Skeletal muscle satellite cell (primary cell): ENCODE data around the gene ORMDL2.
"Not testable (repeated sequence)": the region's sequence is repeated elsewhere in the genome, so short reads cannot be mapped to it uniquely, and the experiment has no call there.

Experiments
- H3K27me3 ChIP-seq: 2 replicates; pipeline ENCODE4 v1.7.0; 2013; ENCODE audit warnings: low read length; ENCODE audit not compliant: control insufficient read depth, insufficient read depth
- H3K36me3 ChIP-seq: 2 replicates; pipeline ENCODE4 v1.7.0; 2013; ENCODE audit warnings: mild to moderate bottlenecking, control low read depth, low read length; ENCODE audit not compliant: insufficient read depth
- H3K4me1 ChIP-seq: 2 replicates; pipeline ENCODE4 v1.7.0; 2013; ENCODE audit warnings: low read length; ENCODE audit not compliant: control insufficient read depth, insufficient read depth
- H3K4me2 ChIP-seq: 2 replicates; pipeline ENCODE4 v1.7.0; 2013; ENCODE audit warnings: mild to moderate bottlenecking, low read length
- H3K4me3 ChIP-seq: 2 replicates; pipeline ENCODE4 v1.7.0; 2013; ENCODE audit warnings: low read length
- H3K9ac ChIP-seq: 2 replicates; pipeline ENCODE4 v1.7.0; 2013; ENCODE audit warnings: mild to moderate bottlenecking, low read depth, low read length, moderate library complexity
- H3K9me3 ChIP-seq: replicated peaks from 2 replicates; pipeline ENCODE4 v1.7.0; 2013; ENCODE audit warnings: mild to moderate bottlenecking, control low read depth, low read length

Gene ORMDL2

GRCh38 chr12:55829967-55830600 lies 12.2 kb downstream of the ORMDL2 start:
- Histone ChIP-seq H3K9me3 (no peaks in the 10 kb centered on the region), H3K36me3 (peaks cover 23% of the 10 kb centered on the region), H3K9ac (peak overlapping the region; percentile 97), H3K4me3 (peak overlapping the region; percentile 83), H3K4me2 (peak overlapping the region; percentile 100), H3K27me3 (no peaks in the 10 kb centered on the region), H3K4me1 (peaks cover 40% of the 10 kb centered on the region)

- H3K36me3 ChIP-seq = peaks cover 21% of the 10 kb centered on the region
- H3K9ac ChIP-seq = peak overlapping the region; percentile 97
- H3K4me1 ChIP-seq = peaks cover 36% of the 10 kb centered on the region
- H3K4me3 ChIP-seq = peak overlapping the region; percentile 83
- H3K27me3 ChIP-seq = no peaks in the 10 kb centered on the region
- H3K4me2 ChIP-seq = peak overlapping the region; percentile 100
- no peaks in the 10 kb centered on the region for H3K9me3 ChIP-seq
Measured at GRCh38 chr12:55830601-55831446, 13.0 kb downstream of the ORMDL2 start.

- H3K4me3 ChIP-seq = peak overlapping the region; percentile 83
Measured at GRCh38 chr12:55831447-55831815, 13.6 kb downstream of the ORMDL2 start.

GRCh38 chr12:55833056-55833455 lies 15.2 kb downstream of the ORMDL2 start:
- H3K36me3 ChIP-seq = peaks cover 26% of the 10 kb centered on the region
- no peak overlapping the region for H3K9ac ChIP-seq
- no peak overlapping the region for H3K4me2 ChIP-seq
- no peaks in the 10 kb centered on the region for H3K27me3 ChIP-seq
- peaks cover 21% of the 10 kb centered on the region for H3K4me1 ChIP-seq
- no peaks in the 10 kb centered on the region for H3K9me3 ChIP-seq
- no peak overlapping the region for H3K4me3 ChIP-seq

More at GRCh38 chr12:55831447-55831815, 13.6 kb downstream of the ORMDL2 start:
- peak overlapping the region; percentile 100 for H3K4me2 ChIP-seq
- peaks cover 31% of the 10 kb centered on the region for H3K4me1 ChIP-seq
- no peaks in the 10 kb centered on the region for H3K9me3 ChIP-seq
- peaks cover 25% of the 10 kb centered on the region for H3K36me3 ChIP-seq
- H3K27me3 ChIP-seq = no peaks in the 10 kb centered on the region
- peak overlapping the region; percentile 97 for H3K9ac ChIP-seq

- H3K9me3 ChIP-seq, H3K4me2 ChIP-seq, H3K27me3 ChIP-seq, H3K9ac ChIP-seq, H3K4me3 ChIP-seq: not testable (repeated sequence)
- Histone ChIP-seq H3K4me1 (peaks cover 15% of the 10 kb centered on the region), H3K36me3 (peaks cover 24% of the 10 kb centered on the region)
Measured at GRCh38 chr12:55834400-55834799, 16.6 kb downstream of the ORMDL2 start.

- H3K4me1 ChIP-seq = peaks cover 27% of the 10 kb centered on the region
- no peaks in the 10 kb centered on the region for H3K27me3 ChIP-seq
- H3K9me3 ChIP-seq = no peaks in the 10 kb centered on the region
- H3K36me3 ChIP-seq = peaks cover 34% of the 10 kb centered on the region
- H3K9ac ChIP-seq = no peak overlapping the region
- H3K4me3 ChIP-seq = no peak overlapping the region
- no peak overlapping the region for H3K4me2 ChIP-seq
Measured at GRCh38 chr12:55838361-55838760, 20.5 kb downstream of the ORMDL2 start.

- Histone ChIP-seq H3K4me1 (peaks cover 29% of the 10 kb centered on the region), H3K27me3 (no peaks in the 10 kb centered on the region), H3K9me3 (no peaks in the 10 kb centered on the region), H3K4me2 (no peak overlapping the region), H3K4me3 (no peak overlapping the region), H3K9ac (no peak overlapping the region), H3K36me3 (peaks cover 34% of the 10 kb centered on the region)
Measured at GRCh38 chr12:55839345-55840140, 21.7 kb downstream of the ORMDL2 start.

- H3K9ac ChIP-seq = no peak overlapping the region
- H3K27me3 ChIP-seq = no peaks in the 10 kb centered on the region
- H3K4me3 ChIP-seq = no peak overlapping the region
- H3K36me3 ChIP-seq = peaks cover 30% of the 10 kb centered on the region
- peaks cover 36% of the 10 kb centered on the region for H3K4me1 ChIP-seq
- H3K4me2 ChIP-seq = peak overlapping the region; percentile 87
- no peaks in the 10 kb centered on the region for H3K9me3 ChIP-seq
Measured at GRCh38 chr12:55840581-55841351, 22.9 kb downstream of the ORMDL2 start.

GRCh38 chr12:55842681-55843429 lies 25.0 kb downstream of the ORMDL2 start, which contains the start of gene MMP19:
MMP19 (minus strand) TSS chr12:55842936; CDS start chr12:55842830, 106 bp downstream.
- Histone ChIP-seq H3K9ac (peak within 1 kb of the TSS; percentile 88), H3K4me3 (peak within 1 kb of the TSS; percentile 71), H3K4me1 (peaks cover 55% of the 10 kb centered on the region), H3K36me3 (peaks cover 12% of the 10 kb centered on the region), H3K9me3 (no peaks in the 10 kb centered on the region), H3K4me2 (peak within 1 kb of the TSS; percentile 87), H3K27me3 (no peaks in the 10 kb centered on the region)

GRCh38 chr12:55843431-55843830 lies 25.6 kb downstream of the ORMDL2 start:
- H3K4me2 ChIP-seq = no peak overlapping the region
- H3K9ac ChIP-seq = peak overlapping the region; percentile 88
- peaks cover 12% of the 10 kb centered on the region for H3K36me3 ChIP-seq
- H3K4me1 ChIP-seq = peaks cover 58% of the 10 kb centered on the region
- H3K27me3 ChIP-seq = no peaks in the 10 kb centered on the region
- H3K4me3 ChIP-seq = no peak overlapping the region
- no peaks in the 10 kb centered on the region for H3K9me3 ChIP-seq
